Measurements from ENCODE around the gene RANBP1. TPM values are rescaled to one million over a fixed set of nuclear protein-coding genes. Genes with fewer than 3 reads are reported as not detected.

Gene RANBP1
- total and polyA plus RNA-seq, 9 of the 15 experiments (the other 6 are each of a cell fraction or from before 2014, with no cell fraction given) = 162 to 2,891 (median 1,289) TPM

DNA sequence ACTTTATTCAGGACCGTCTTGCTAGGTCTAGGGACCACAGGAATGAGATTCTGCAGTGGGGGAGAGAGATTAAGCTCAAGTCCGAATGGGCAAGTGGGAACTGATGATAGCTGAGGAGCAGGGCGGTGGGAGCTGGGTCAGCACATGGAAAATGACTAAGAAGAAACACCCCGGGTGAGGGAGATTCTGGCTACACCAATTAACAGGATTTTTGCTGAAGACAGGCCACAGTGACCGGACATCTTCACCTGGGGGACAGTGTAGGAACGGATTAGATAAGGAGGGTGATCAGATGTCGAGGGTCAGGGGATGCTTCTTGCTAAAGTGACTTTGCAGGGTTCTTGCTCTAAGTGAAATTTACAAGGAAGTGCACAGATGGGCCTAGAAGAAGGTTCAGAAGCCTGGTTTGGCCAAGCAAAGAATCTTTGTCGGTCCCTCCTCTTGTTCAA lies 44.4 kb upstream of the RANBP1 start (continued):
- TF ChIP-seq, protein P1, sequence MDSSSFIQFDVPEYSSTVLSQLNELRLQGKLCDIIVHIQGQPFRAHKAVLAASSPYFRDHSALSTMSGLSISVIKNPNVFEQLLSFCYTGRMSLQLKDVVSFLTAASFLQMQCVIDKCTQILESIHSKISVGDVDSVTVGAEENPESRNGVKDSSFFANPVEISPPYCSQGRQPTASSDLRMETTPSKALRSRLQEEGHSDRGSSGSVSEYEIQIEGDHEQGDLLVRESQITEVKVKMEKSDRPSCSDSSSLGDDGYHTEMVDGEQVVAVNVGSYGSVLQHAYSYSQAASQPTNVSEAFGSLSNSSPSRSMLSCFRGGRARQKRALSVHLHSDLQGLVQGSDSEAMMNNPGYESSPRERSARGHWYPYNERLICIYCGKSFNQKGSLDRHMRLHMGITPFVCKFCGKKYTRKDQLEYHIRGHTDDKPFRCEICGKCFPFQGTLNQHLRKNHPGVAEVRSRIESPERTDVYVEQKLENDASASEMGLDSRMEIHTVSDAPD (CRISPR knock-in tag; IDR thresholded peaks at IDR 0.05) = no peak
- TF ChIP-seq, protein P2, sequence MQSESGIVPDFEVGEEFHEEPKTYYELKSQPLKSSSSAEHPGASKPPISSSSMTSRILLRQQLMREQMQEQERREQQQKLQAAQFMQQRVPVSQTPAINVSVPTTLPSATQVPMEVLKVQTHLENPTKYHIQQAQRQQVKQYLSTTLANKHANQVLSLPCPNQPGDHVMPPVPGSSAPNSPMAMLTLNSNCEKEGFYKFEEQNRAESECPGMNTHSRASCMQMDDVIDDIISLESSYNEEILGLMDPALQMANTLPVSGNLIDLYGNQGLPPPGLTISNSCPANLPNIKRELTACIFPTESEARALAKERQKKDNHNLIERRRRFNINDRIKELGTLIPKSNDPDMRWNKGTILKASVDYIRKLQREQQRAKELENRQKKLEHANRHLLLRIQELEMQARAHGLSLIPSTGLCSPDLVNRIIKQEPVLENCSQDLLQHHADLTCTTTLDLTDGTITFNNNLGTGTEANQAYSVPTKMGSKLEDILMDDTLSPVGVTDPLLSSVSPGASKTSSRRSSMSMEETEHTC (IDR thresholded peaks at IDR 0.05) = no peak
- TF ChIP-seq COPS2 (conservative IDR thresholded peaks at IDR 0.05) = no peak
- TF ChIP-seq TAF7 (tag; IDR thresholded peaks at IDR 0.05) = no peak
- TF ChIP-seq, protein P3, sequence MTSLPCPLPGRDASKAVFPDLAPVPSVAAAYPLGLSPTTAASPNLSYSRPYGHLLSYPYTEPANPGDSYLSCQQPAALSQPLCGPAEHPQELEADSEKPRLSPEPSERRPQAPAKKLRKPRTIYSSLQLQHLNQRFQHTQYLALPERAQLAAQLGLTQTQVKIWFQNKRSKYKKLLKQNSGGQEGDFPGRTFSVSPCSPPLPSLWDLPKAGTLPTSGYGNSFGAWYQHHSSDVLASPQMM (CRISPR knock-in tag; IDR thresholded peaks at IDR 0.05) = no peak
- no peak for TF ChIP-seq ILF3 (IDR thresholded peaks at IDR 0.05; ENCODE audit: borderline replicate concordance)
- TF ChIP-seq, protein P4, sequence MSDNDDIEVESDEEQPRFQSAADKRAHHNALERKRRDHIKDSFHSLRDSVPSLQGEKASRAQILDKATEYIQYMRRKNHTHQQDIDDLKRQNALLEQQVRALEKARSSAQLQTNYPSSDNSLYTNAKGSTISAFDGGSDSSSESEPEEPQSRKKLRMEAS (CRISPR knock-in tag; IDR thresholded peaks at IDR 0.05) = no peak
- TF ChIP-seq CHD1 (IDR thresholded peaks at IDR 0.05; ENCODE audit: low read length) = peak; percentile 96
- no peak for TF ChIP-seq ZNF785 (CRISPR knock-in tag; IDR thresholded peaks at IDR 0.05)
- no peak for TF ChIP-seq ZNF766 (CRISPR knock-in tag; conservative IDR thresholded peaks at IDR 0.05)
- TF ChIP-seq SAFB2 (IDR thresholded peaks at IDR 0.05; ENCODE audit: borderline replicate concordance, low read depth, low read length, severe bottlenecking) = no peak
- TF ChIP-seq FOXJ2 (tag; IDR thresholded peaks at IDR 0.05) = no peak
- TF ChIP-seq, protein P5, sequence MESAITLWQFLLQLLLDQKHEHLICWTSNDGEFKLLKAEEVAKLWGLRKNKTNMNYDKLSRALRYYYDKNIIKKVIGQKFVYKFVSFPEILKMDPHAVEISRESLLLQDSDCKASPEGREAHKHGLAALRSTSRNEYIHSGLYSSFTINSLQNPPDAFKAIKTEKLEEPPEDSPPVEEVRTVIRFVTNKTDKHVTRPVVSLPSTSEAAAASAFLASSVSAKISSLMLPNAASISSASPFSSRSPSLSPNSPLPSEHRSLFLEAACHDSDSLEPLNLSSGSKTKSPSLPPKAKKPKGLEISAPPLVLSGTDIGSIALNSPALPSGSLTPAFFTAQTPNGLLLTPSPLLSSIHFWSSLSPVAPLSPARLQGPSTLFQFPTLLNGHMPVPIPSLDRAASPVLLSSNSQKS (CRISPR knock-in tag; IDR thresholded peaks at IDR 0.05) = 0 out of 2 replicates have a peak, but pooled peaks have one; percentile 67
- no peak for TF ChIP-seq JUN (IDR thresholded peaks at IDR 0.05; ENCODE audit: borderline replicate concordance, low read depth, low read length)
- TF ChIP-seq JUN (CRISPR knock-in tag; IDR thresholded peaks at IDR 0.05; ENCODE audit: borderline replicate concordance) = no peak
- TF ChIP-seq, protein P6, sequence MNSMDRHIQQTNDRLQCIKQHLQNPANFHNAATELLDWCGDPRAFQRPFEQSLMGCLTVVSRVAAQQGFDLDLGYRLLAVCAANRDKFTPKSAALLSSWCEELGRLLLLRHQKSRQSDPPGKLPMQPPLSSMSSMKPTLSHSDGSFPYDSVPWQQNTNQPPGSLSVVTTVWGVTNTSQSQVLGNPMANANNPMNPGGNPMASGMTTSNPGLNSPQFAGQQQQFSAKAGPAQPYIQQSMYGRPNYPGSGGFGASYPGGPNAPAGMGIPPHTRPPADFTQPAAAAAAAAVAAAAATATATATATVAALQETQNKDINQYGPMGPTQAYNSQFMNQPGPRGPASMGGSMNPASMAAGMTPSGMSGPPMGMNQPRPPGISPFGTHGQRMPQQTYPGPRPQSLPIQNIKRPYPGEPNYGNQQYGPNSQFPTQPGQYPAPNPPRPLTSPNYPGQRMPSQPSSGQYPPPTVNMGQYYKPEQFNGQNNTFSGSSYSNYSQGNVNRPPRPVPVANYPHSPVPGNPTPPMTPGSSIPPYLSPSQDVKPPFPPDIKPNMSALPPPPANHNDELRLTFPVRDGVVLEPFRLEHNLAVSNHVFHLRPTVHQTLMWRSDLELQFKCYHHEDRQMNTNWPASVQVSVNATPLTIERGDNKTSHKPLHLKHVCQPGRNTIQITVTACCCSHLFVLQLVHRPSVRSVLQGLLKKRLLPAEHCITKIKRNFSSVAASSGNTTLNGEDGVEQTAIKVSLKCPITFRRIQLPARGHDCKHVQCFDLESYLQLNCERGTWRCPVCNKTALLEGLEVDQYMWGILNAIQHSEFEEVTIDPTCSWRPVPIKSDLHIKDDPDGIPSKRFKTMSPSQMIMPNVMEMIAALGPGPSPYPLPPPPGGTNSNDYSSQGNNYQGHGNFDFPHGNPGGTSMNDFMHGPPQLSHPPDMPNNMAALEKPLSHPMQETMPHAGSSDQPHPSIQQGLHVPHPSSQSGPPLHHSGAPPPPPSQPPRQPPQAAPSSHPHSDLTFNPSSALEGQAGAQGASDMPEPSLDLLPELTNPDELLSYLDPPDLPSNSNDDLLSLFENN (IDR thresholded peaks at IDR 0.05; ENCODE audit: low read depth in 2 of 2, low read length in 2 of 2) = no peak; a peak in 1 of 4 replicates
- TF ChIP-seq, protein P7, sequence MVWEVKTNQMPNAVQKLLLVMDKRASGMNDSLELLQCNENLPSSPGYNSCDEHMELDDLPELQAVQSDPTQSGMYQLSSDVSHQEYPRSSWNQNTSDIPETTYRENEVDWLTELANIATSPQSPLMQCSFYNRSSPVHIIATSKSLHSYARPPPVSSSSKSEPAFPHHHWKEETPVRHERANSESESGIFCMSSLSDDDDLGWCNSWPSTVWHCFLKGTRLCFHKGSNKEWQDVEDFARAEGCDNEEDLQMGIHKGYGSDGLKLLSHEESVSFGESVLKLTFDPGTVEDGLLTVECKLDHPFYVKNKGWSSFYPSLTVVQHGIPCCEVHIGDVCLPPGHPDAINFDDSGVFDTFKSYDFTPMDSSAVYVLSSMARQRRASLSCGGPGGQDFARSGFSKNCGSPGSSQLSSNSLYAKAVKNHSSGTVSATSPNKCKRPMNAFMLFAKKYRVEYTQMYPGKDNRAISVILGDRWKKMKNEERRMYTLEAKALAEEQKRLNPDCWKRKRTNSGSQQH (CRISPR knock-in tag; IDR thresholded peaks at IDR 0.05) = no peak
- TF ChIP-seq XRCC3 (IDR thresholded peaks at IDR 0.05) = no peak
- TF ChIP-seq SNIP1 (IDR thresholded peaks at IDR 0.05; ENCODE audit: low read depth) = no peak

All from K562 (cell line).